SKM-1 treated with dmso at 0.1 percent for 144 hours (cell line): ENCODE results near the gene MRPS7.
"Not testable (repeated sequence)": the region's sequence is repeated elsewhere in the genome, so short reads cannot be mapped to it uniquely, and the experiment has no call there.

ENCODE experiments used
- DNase-seq: peaks from one replicate; lab custom pipeline; 2025; ENCODE audit not compliant: unreplicated experiment; lab: John Stamatoyannopoulos, UW

The MRPS7 gene

GRCh38 chr17:75270966-75271232 lies 9.2 kb downstream of the MRPS7 start, which contains the start of gene MIF4GD:
TSS of gene MIF4GD (minus strand) at chr17:75271231. CDS start at chr17:75270195, 1,036 bp downstream.
- no peak for DNase-seq

- DNase-seq = peak; percentile 76
These were observed 9.7 kb downstream of the MRPS7 start for GRCh38 chr17:75271233-75271954.

- DNase-seq = no peak
These were observed 10.5 kb downstream of the MRPS7 start for GRCh38 chr17:75271955-75272847.

GRCh38 chr17:75272848-75273184 lies 11.1 kb downstream of the MRPS7 start:
- DNase-seq = no peak

- no peak for DNase-seq
These were observed 12.5 kb downstream of the MRPS7 start for GRCh38 chr17:75273977-75274708.

GRCh38 chr17:75277664-75278071 lies 16.0 kb downstream of the MRPS7 start:
- DNase-seq = no peak

- not testable (repeated sequence) for DNase-seq
These were observed 18.5 kb downstream of the MRPS7 start for GRCh38 chr17:75280189-75280588.

GRCh38 chr17:75285123-75285522 lies 23.4 kb downstream of the MRPS7 start:
- no peak for DNase-seq

- DNase-seq = no peak
These were observed 25.5 kb downstream of the MRPS7 start for GRCh38 chr17:75287221-75287620.

GRCh38 chr17:75288359-75288758 lies 26.7 kb downstream of the MRPS7 start:
- DNase-seq = no peak

- peak; percentile 62 for DNase-seq
These were observed 27.1 kb downstream of the MRPS7 start for GRCh38 chr17:75288770-75289114.

- peak; percentile 96 for DNase-seq
These were observed 27.6 kb downstream of the MRPS7 start, which contains the start of gene SLC25A19 for GRCh38 chr17:75289115-75289831. TSS of gene SLC25A19 (minus strand) at chr17:75289433. CDS start at chr17:75286764, 2,669 bp downstream.

GRCh38 chr17:75289832-75290337 lies 28.2 kb downstream of the MRPS7 start:
- peak; percentile 79 for DNase-seq

GRCh38 chr17:75292810-75293448 lies 31.2 kb downstream of the MRPS7 start:
- DNase-seq = not testable (repeated sequence)

GRCh38 chr17:75295201-75296158 lies 33.8 kb downstream of the MRPS7 start:
- DNase-seq = peak; percentile 59

- no peak for DNase-seq
These were observed 38.6 kb downstream of the MRPS7 start for GRCh38 chr17:75300280-75300679.

- DNase-seq = no peak
These were observed 39.4 kb downstream of the MRPS7 start for GRCh38 chr17:75301049-75301448.

- DNase-seq = peak; percentile 6
These were observed 40.0 kb downstream of the MRPS7 start for GRCh38 chr17:75301502-75302206.
